GM18508 (cell line): Measurements from ENCODE around the gene FAM204A.

Experiments used
- ATAC-seq: cut with Tn5 transposase; IDR thresholded peaks from one replicate; pipeline ENCODE4 v1.9.1; 2021; ENCODE audit warnings: moderate number of reproducible peaks; ENCODE audit not compliant: insufficient read depth, unreplicated experiment

FAM204A gene

DNA sequence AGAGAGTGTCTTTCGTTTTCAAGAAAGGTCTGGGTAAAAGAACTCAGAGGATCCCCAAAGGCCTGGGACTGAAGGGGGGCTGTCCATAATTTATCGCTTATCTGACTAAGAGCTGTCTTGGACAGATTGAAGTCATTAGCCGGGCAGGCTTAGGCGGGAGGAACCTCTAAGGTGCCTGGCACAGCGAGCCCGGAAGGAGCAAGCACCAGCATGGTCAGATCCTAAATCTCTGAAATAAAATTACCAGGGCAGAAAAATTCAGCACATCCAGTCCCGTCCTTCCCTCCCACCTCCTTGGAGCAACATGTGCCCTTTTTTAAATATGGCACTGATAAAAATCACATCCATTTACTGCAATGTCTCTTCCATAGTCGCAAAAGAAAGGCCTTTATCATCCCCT lies 86.8 kb downstream of the FAM204A start:
- no peak for ATAC-seq

DNA sequence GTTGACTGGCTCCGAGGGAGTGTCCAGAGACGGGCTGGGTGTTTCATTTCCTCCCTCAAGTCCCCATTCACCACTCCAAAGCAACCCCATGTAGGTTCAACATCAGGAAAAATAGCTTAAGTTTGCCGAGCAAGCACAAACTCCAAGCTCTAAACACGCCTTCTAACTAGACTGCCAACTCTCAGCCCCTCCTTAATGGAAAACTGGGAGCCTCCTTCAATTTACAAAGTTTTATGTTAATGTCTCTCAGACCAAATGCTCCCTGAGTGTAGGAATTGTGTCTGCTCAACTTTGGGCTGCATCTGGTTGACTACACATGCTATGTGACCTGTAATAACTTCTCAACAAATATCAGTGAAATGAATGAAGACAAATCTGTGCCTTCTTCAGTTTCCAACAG lies 87.5 kb downstream of the FAM204A start:
- no peak for ATAC-seq

DNA sequence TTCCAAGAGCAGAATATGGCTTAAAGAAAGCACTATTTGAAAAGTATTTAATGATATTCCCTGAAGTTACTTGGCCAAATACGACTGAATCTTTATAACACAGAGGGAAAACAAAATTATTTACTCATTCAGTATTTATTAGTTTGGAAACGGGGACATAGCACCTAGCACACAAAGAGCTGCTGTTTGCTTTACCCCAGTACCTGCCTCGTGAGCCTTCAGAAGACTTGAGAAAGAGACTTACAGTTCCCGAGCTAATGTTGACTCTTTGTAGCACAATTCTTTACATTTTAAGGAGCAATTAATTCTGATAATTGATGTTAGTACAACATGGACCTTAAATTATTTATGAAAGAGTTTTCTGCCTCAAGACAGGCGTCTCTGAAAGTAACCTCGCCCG lies 88.7 kb downstream of the FAM204A start:
- ATAC-seq: no peak

DNA sequence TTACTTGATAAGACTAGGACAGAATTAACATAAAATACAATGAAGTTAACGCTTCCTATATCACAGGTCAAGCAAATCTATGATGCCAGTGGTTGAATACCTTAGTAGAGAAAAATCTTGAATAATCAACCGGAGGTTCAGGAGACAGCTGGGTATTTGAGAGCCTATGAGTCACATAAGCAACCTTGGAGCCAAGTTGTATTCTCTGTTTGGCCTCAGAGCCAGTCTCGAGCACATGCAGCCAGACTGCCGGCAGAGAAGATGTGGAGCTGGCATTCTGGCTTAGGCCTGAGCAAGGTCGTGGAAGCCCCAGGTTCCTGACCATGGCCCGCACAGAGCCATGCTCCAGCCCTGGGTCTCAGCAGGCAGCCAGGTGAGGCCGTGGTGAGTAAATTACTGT lies 90.3 kb downstream of the FAM204A start:
- ATAC-seq: no peak

DNA sequence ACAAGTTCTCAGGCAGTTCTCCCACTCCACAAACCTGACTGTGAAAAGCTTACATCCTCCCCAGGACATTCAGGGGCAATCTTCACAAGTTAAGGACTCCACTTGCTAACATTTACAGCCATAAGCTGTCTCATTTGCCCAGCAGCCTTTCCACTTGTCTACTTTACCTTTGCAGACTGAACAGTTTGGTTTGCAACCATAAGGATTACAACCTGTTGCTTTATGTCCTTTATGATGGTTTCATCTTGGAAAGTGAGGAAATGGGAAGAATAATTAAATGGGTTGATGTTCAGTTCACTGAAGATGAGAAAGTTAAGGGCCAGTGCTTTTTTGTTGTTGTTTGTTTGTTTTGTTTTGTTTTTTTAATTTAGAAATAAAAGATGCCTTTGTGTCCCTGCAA lies 92.4 kb downstream of the FAM204A start:
- ATAC-seq: no peak
